GM12872 (cell line): Measurements from ENCODE around the gene CTNNA2.

Source experiments
- CTCF ChIP-seq: IDR thresholded peaks from 3 replicates; pipeline ENCODE4 v1.5.1; 2011; ENCODE audit warnings: low read depth, mild to moderate bottlenecking, low read length, moderate library complexity; ENCODE audit not compliant: insufficient read depth

CTNNA2 gene

GRCh38 chr2:79666430-79666829, 153.6 kb downstream of the CTNNA2 start:
- no peak for TF ChIP-seq CTCF

- no peak for TF ChIP-seq CTCF
Observed at GRCh38 chr2:79669714-79670113, 156.9 kb downstream of the CTNNA2 start.

- no peak for TF ChIP-seq CTCF
Observed at GRCh38 chr2:79670198-79670597, 157.3 kb downstream of the CTNNA2 start.

- TF ChIP-seq CTCF: no peak
Observed at GRCh38 chr2:79686884-79687283, 174.0 kb downstream of the CTNNA2 start.

- TF ChIP-seq CTCF: no peak
Observed at GRCh38 chr2:79695248-79695647, 182.4 kb downstream of the CTNNA2 start.

- TF ChIP-seq CTCF: no peak
Observed at GRCh38 chr2:79697200-79697599, 184.3 kb downstream of the CTNNA2 start.

- no peak for TF ChIP-seq CTCF
Observed at GRCh38 chr2:79700651-79701050, 187.8 kb downstream of the CTNNA2 start.

- TF ChIP-seq CTCF: no peak
Observed at GRCh38 chr2:79702905-79703304, 190.1 kb downstream of the CTNNA2 start.
